GM19438 (cell line): ENCODE data around the gene DOK7.
"Not testable (repeated sequence)": the region's sequence is repeated elsewhere in the genome, so short reads cannot be mapped to it uniquely, and the experiment has no call there.

Experiments
- ATAC-seq: cut with Tn5 transposase; IDR thresholded peaks from one replicate; pipeline ENCODE4 v1.9.1; 2021; ENCODE audit warnings: low read depth; ENCODE audit not compliant: unreplicated experiment

Gene DOK7

GRCh38 chr4:3529363-3529762 lies 66.3 kb downstream of the DOK7 start:
- no peak for ATAC-seq

- no peak for ATAC-seq
Observed at GRCh38 chr4:3530051-3530450, 66.9 kb downstream of the DOK7 start.

GRCh38 chr4:3530663-3531254 lies 67.7 kb downstream of the DOK7 start:
- no peak for ATAC-seq

GRCh38 chr4:3531318-3531878 lies 68.3 kb downstream of the DOK7 start:
- no peak for ATAC-seq

- ATAC-seq = peak; percentile 70
Observed at GRCh38 chr4:3531879-3532750, 69.0 kb downstream of the DOK7 start, which contains the start of gene LRPAP1. TSS of gene LRPAP1 (minus strand) at chr4:3532422. CDS start at chr4:3532412, 10 bp downstream.

- ATAC-seq = no peak
Observed at GRCh38 chr4:3532751-3533422, 69.8 kb downstream of the DOK7 start.

GRCh38 chr4:3533423-3533820 lies 70.3 kb downstream of the DOK7 start:
- no peak for ATAC-seq

GRCh38 chr4:3535812-3536211 lies 72.7 kb downstream of the DOK7 start:
- ATAC-seq = not testable (repeated sequence)

- not testable (repeated sequence) for ATAC-seq
Observed at GRCh38 chr4:3538906-3539305, 75.8 kb downstream of the DOK7 start.

GRCh38 chr4:3543415-3543814 lies 80.3 kb downstream of the DOK7 start:
- not testable (repeated sequence) for ATAC-seq
